Measurements from ENCODE around the gene CFL2. TPM values are rescaled to one million over a fixed set of nuclear protein-coding genes. Genes with fewer than 3 reads are reported as not detected.
A peak's percentile ranks its signal among the peaks of the same experiment; 100 is the strongest.

CFL2 gene
- total and polyA plus RNA-seq, 2 of the 13 experiments (the other 11 are each of a cell fraction or from before 2014, with no cell fraction given): 114 to 158 TPM

- no peak for TF ChIP-seq ZNF382 (CRISPR knock-in tag; IDR thresholded peaks at IDR 0.05; ENCODE audit: borderline replicate concordance)
- TF ChIP-seq MAFF (IDR thresholded peaks at IDR 0.05; ENCODE audit: low read depth, low read length): peak; percentile 74
- TF ChIP-seq, protein P1, sequence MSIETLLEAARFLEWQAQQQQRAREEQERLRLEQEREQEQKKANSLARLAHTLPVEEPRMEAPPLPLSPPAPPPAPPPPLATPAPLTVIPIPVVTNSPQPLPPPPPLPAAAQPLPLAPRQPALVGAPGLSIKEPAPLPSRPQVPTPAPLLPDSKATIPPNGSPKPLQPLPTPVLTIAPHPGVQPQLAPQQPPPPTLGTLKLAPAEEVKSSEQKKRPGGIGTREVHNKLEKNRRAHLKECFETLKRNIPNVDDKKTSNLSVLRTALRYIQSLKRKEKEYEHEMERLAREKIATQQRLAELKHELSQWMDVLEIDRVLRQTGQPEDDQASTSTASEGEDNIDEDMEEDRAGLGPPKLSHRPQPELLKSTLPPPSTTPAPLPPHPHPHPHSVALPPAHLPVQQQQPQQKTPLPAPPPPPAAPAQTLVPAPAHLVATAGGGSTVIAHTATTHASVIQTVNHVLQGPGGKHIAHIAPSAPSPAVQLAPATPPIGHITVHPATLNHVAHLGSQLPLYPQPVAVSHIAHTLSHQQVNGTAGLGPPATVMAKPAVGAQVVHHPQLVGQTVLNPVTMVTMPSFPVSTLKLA (IDR thresholded peaks at IDR 0.05): no peak
- no peak for TF ChIP-seq BATF2 (CRISPR knock-in tag; IDR thresholded peaks at IDR 0.05)
Observed at GRCh38 chr14:34665785-34666435, 48.5 kb downstream of the CFL2 start (continued).

GRCh38 chr14:34662561-34663088 is 51.8 kb downstream of the CFL2 start:
- in situ Hi-C loops (cut with HindIII; ENCODE audit: extremely low pct_ligation_motif_present, low pct_unique_long_range_greater_than_20kb): no loop called here
- no peak overlapping the region for H2AFZ ChIP-seq (ENCODE audit: low read length)
- no peaks in the 10 kb centered on the region for H3K79me2 ChIP-seq (ENCODE audit: insufficient read depth, low read length)
- POLR2A ChIA-PET: no interaction called here
- FAIRE-seq: no peak
- no peaks in the 10 kb centered on the region for H3K27me3 ChIP-seq (ENCODE audit: control insufficient read depth in 1 of 2, insufficient read depth in 2 of 2, low read length in 2 of 2)
- no TSS peak for BruUV-seq (replicated peaks)
- no peak for ATAC-seq
- H4K20me1 ChIP-seq (ENCODE audit: insufficient read depth, low read length): no peaks in the 10 kb centered on the region
- no peaks in the 10 kb centered on the region for H3K9me3 ChIP-seq (ENCODE audit: low read length)
- no peaks in the 10 kb centered on the region for H3K4me1 ChIP-seq (ENCODE audit: insufficient read depth, low read length)
- no peak overlapping the region for H3K9ac ChIP-seq (ENCODE audit: insufficient read depth, low read depth, low read length)
- H3K4me3 ChIP-seq (replicated peaks in 1 of 3; ENCODE audit: insufficient read depth in 1 of 3, low read depth in 2 of 3, low read length in 3 of 3): no peak overlapping the region
- H3K36me3 ChIP-seq (replicated peaks in 1 of 2; ENCODE audit: control insufficient read depth in 1 of 2, insufficient read depth in 2 of 2, low read length in 2 of 2): no peaks in the 10 kb centered on the region
- intact Hi-C loops (cut with micrococcal nuclease; ENCODE audit: unreplicated experiment): no loop called here
- CTCF ChIA-PET (ENCODE audit: low intra/inter-chr PET ratio, low total read pairs): no interaction called here
- no peak for DNase-seq (ENCODE audit: low spot score)
- WGBS (ENCODE audit: low lambda C conversion rate): 44% methylated on average over 4 of the region's 4 CpGs
- no peak overlapping the region for H3K4me2 ChIP-seq (ENCODE audit: low read depth, low read length)
- H3K27ac ChIP-seq (ENCODE audit: extremely low read length, insufficient read depth, low read length): no peak overlapping the region
- no peak for TF ChIP-seq ZNF605 (CRISPR knock-in tag; IDR thresholded peaks at IDR 0.05)
- no peak for TF ChIP-seq FOXJ3 (CRISPR knock-in tag; IDR thresholded peaks at IDR 0.05; ENCODE audit: borderline replicate concordance)
- TF ChIP-seq, protein P2, sequence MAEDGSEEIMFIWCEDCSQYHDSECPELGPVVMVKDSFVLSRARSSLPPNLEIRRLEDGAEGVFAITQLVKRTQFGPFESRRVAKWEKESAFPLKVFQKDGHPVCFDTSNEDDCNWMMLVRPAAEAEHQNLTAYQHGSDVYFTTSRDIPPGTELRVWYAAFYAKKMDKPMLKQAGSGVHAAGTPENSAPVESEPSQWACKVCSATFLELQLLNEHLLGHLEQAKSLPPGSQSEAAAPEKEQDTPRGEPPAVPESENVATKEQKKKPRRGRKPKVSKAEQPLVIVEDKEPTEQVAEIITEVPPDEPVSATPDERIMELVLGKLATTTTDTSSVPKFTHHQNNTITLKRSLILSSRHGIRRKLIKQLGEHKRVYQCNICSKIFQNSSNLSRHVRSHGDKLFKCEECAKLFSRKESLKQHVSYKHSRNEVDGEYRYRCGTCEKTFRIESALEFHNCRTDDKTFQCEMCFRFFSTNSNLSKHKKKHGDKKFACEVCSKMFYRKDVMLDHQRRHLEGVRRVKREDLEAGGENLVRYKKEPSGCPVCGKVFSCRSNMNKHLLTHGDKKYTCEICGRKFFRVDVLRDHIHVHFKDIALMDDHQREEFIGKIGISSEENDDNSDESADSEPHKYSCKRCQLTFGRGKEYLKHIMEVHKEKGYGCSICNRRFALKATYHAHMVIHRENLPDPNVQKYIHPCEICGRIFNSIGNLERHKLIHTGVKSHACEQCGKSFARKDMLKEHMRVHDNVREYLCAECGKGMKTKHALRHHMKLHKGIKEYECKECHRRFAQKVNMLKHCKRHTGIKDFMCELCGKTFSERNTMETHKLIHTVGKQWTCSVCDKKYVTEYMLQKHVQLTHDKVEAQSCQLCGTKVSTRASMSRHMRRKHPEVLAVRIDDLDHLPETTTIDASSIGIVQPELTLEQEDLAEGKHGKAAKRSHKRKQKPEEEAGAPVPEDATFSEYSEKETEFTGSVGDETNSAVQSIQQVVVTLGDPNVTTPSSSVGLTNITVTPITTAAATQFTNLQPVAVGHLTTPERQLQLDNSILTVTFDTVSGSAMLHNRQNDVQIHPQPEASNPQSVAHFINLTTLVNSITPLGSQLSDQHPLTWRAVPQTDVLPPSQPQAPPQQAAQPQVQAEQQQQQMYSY (CRISPR knock-in tag; IDR thresholded peaks at IDR 0.05): no peak
- TF ChIP-seq MEF2D (CRISPR knock-in tag; IDR thresholded peaks at IDR 0.05): no peak
- no peak for TF ChIP-seq CREM (IDR thresholded peaks at IDR 0.05)
- TF ChIP-seq CREM (CRISPR knock-in tag; IDR thresholded peaks at IDR 0.05): no peak
- TF ChIP-seq, protein P3, sequence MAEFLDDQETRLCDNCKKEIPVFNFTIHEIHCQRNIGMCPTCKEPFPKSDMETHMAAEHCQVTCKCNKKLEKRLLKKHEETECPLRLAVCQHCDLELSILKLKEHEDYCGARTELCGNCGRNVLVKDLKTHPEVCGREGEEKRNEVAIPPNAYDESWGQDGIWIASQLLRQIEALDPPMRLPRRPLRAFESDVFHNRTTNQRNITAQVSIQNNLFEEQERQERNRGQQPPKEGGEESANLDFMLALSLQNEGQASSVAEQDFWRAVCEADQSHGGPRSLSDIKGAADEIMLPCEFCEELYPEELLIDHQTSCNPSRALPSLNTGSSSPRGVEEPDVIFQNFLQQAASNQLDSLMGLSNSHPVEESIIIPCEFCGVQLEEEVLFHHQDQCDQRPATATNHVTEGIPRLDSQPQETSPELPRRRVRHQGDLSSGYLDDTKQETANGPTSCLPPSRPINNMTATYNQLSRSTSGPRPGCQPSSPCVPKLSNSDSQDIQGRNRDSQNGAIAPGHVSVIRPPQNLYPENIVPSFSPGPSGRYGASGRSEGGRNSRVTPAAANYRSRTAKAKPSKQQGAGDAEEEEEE (CRISPR knock-in tag; IDR thresholded peaks at IDR 0.05; ENCODE audit: borderline replicate concordance): no peak
- no peak for TF ChIP-seq TGIF2 (CRISPR knock-in tag; IDR thresholded peaks at IDR 0.05)
- no peak for TF ChIP-seq ZNF788 (CRISPR knock-in tag; IDR thresholded peaks at IDR 0.05; ENCODE audit: borderline replicate concordance)
- no peak for TF ChIP-seq MTERF4 (CRISPR knock-in tag; IDR thresholded peaks at IDR 0.05)

Measured in HepG2 (cell line).